ENCODE data around the gene CREB5.
A peak's percentile ranks its signal among the peaks of the same experiment; 100 is the strongest.

DNA sequence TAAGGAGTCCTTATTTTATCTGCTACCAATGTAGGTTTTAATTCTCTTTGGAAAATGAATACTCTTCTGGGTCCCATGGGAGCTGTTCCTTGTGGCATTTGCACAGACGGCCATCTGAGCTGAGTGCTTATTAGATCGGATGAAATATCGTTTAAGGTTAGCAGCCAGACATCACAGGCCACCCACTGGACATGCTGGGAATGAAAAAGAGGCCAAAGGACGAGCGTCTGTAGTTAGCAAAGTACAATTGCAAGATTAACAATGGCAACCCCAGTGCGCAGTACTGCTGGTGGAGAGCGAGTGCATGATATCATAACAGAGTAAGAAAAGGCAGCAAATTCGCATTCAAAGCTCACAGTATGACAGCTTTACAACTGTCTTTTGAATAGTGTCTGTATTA is 28.3 kb upstream of the CREB5 start:
- TF ChIP-seq, protein P1, sequence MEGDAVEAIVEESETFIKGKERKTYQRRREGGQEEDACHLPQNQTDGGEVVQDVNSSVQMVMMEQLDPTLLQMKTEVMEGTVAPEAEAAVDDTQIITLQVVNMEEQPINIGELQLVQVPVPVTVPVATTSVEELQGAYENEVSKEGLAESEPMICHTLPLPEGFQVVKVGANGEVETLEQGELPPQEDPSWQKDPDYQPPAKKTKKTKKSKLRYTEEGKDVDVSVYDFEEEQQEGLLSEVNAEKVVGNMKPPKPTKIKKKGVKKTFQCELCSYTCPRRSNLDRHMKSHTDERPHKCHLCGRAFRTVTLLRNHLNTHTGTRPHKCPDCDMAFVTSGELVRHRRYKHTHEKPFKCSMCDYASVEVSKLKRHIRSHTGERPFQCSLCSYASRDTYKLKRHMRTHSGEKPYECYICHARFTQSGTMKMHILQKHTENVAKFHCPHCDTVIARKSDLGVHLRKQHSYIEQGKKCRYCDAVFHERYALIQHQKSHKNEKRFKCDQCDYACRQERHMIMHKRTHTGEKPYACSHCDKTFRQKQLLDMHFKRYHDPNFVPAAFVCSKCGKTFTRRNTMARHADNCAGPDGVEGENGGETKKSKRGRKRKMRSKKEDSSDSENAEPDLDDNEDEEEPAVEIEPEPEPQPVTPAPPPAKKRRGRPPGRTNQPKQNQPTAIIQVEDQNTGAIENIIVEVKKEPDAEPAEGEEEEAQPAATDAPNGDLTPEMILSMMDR (IDR thresholded peaks at IDR 0.05 in 2 of 3, conservative IDR thresholded peaks at IDR 0.05 in 1 of 3; ENCODE audit: borderline replicate concordance in 1 of 3, insufficient read depth in 1 of 3, low read depth in 2 of 3, low read length in 2 of 3), result peak in 1 of 3 experiments; percentile 17; a peak in 1 of 6 replicates
- TF ChIP-seq ZFX (IDR thresholded peaks at IDR 0.05) (no peak), POLR2A (IDR thresholded peaks at IDR 0.05; ENCODE audit: borderline replicate concordance, extremely low read depth, insufficient read depth, insufficient read length) (no peak), EZH2phosphoT487 (IDR thresholded peaks at IDR 0.05; ENCODE audit: borderline replicate concordance) (no peak), CEBPB (IDR thresholded peaks at IDR 0.05; ENCODE audit: low read depth) (no peak)
- TF ChIP-seq, protein P2, sequence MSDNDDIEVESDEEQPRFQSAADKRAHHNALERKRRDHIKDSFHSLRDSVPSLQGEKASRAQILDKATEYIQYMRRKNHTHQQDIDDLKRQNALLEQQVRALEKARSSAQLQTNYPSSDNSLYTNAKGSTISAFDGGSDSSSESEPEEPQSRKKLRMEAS (IDR thresholded peaks at IDR 0.05), result no peak
- TF ChIP-seq, protein P3, sequence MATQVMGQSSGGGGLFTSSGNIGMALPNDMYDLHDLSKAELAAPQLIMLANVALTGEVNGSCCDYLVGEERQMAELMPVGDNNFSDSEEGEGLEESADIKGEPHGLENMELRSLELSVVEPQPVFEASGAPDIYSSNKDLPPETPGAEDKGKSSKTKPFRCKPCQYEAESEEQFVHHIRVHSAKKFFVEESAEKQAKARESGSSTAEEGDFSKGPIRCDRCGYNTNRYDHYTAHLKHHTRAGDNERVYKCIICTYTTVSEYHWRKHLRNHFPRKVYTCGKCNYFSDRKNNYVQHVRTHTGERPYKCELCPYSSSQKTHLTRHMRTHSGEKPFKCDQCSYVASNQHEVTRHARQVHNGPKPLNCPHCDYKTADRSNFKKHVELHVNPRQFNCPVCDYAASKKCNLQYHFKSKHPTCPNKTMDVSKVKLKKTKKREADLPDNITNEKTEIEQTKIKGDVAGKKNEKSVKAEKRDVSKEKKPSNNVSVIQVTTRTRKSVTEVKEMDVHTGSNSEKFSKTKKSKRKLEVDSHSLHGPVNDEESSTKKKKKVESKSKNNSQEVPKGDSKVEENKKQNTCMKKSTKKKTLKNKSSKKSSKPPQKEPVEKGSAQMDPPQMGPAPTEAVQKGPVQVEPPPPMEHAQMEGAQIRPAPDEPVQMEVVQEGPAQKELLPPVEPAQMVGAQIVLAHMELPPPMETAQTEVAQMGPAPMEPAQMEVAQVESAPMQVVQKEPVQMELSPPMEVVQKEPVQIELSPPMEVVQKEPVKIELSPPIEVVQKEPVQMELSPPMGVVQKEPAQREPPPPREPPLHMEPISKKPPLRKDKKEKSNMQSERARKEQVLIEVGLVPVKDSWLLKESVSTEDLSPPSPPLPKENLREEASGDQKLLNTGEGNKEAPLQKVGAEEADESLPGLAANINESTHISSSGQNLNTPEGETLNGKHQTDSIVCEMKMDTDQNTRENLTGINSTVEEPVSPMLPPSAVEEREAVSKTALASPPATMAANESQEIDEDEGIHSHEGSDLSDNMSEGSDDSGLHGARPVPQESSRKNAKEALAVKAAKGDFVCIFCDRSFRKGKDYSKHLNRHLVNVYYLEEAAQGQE (IDR thresholded peaks at IDR 0.05; ENCODE audit: low read depth), result no peak
